Activated B cell treated with CpG ODN at 0.5 μM for 24 hours (primary cell): Measurements from ENCODE around the gene ENAH. TPM values are rescaled to one million over a fixed set of nuclear protein-coding genes. Genes with fewer than 3 reads are reported as not detected.
A peak's percentile ranks its signal among the peaks of the same experiment; 100 is the strongest.

ENCODE experiments used
- ATAC-seq: fragments of 200-7000 bp; cut with Tn5 transposase; one replicate; pipeline ENCODE4 v1.10.0; 2021; ENCODE audit warnings: low read depth, mild to moderate bottlenecking, moderate library complexity
- CTCF ChIA-PET: fragments of 350-600 bp; sonication (Branson Sonifier 250); formaldehyde crosslinking; loops from one replicate; lab custom pipeline; 2021; ENCODE audit warnings: antibody characterized with exemption; lab: Charles Lee
- POLR2A ChIA-PET: fragments of 350-600 bp; sonication (Branson Sonifier 250); formaldehyde crosslinking; loops from one replicate; lab custom pipeline; 2021; ENCODE audit warnings: antibody characterized with exemption; lab: Charles Lee
- DNase-seq: peaks from one replicate; pipeline ENCODE4 v3.0.0; 2022
- H3K27ac Mint-ChIP-seq: one replicate; pipeline ENCODE4 v1.8.0; 2020; ENCODE audit warnings: mixed read lengths
- H3K27me3 Mint-ChIP-seq: one replicate; pipeline ENCODE4 v1.8.0; 2021; ENCODE audit warnings: mixed read lengths
- H3K36me3 Mint-ChIP-seq: one replicate; pipeline ENCODE4 v1.8.0; 2021; ENCODE audit warnings: low read depth, mixed read lengths
- H3K4me1 Mint-ChIP-seq: one replicate; pipeline ENCODE4 v1.8.0; 2021; ENCODE audit warnings: mixed read lengths
- H3K4me3 Mint-ChIP-seq: one replicate; pipeline ENCODE4 v1.8.0; 2020; ENCODE audit warnings: mild to moderate bottlenecking, mixed read lengths
- H3K9me3 Mint-ChIP-seq: one replicate; pipeline ENCODE4 v1.8.0; 2020; ENCODE audit warnings: mixed read lengths
- intact Hi-C: fragments of 100-400 bp; cut with micrococcal nuclease; formaldehyde crosslinking; loops from one replicate; pipeline ENCODE4 v1.15.1; 2024
- total RNA-seq: library from RNA; stranded (reverse); gene quantifications from 2 replicates; pipeline ENCODE4 v1.2.3, GENCODE V29; 2022
- TF ChIP-seq, protein P1 (sequence below): fragments of 200-600 bp; IDR thresholded peaks from one replicate; pipeline ENCODE4 v1.8.0; 2022; ENCODE audit warnings: antibody characterized with exemption, mild to moderate bottlenecking

ENAH gene
- total RNA-seq, 1 donor from 2014 or later = 1.2 TPM

DNA sequence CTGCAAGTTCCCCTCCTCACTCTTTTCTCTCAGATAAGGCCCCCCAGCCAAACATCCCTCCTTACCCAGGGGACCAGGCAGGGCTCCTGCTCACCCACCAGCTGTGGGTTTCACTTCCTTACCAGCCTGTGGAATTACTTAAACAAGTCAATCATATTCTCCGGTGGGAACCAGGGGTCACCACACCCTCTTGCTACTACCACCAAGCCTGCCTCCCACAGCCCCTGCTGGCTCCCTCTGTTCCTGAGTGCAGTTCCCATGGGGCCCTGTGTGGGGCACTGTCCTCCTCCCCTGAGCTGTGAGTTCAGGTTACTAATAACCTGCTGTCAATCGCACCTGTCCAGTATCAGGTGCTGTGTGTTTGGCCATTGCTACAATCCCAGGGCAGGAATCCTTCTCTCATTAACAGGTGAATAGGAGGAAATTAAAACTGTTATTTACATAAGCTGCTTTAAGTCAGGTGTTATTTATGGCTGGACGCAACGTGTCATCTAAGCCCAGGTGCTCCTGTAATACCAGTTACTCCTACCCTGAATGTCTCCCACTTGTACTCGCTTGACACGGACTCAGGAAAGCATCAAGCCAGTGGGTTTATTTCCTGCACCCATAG is 172.0 kb downstream of the ENAH start:
- CTCF ChIA-PET = interaction anchor here (0.7 to 3.1 kb wide), 10 partner anchors 11 to 494 kb away, joined by 3 to 15 read pairs (median 3); no protein-coding TSS in a partner anchor
- POLR2A ChIA-PET = interaction anchor here (0.6 to 5.9 kb wide), 3 partner anchors 13 to 449 kb away, joined by 3 to 44 read pairs (median 10); no protein-coding TSS in a partner anchor
- intact Hi-C loops = loop anchor here (1.0 to 2.0 kb wide), 2 partner anchors 14 to 364 kb away; no protein-coding TSS in a partner anchor
- H3K4me3 Mint-ChIP-seq = peak overlapping the region; percentile 30
- H3K4me1 Mint-ChIP-seq = peaks cover 57% of the 10 kb centered on the region
- ATAC-seq (peak; percentile 90), DNase-seq (peak; percentile 55)
- peak overlapping the region; percentile 56 for H3K27ac Mint-ChIP-seq
- no peaks in the 10 kb centered on the region for H3K9me3 Mint-ChIP-seq
- H3K36me3 Mint-ChIP-seq = no peaks in the 10 kb centered on the region
- no peaks in the 10 kb centered on the region for H3K27me3 Mint-ChIP-seq
- TF ChIP-seq, protein P1, sequence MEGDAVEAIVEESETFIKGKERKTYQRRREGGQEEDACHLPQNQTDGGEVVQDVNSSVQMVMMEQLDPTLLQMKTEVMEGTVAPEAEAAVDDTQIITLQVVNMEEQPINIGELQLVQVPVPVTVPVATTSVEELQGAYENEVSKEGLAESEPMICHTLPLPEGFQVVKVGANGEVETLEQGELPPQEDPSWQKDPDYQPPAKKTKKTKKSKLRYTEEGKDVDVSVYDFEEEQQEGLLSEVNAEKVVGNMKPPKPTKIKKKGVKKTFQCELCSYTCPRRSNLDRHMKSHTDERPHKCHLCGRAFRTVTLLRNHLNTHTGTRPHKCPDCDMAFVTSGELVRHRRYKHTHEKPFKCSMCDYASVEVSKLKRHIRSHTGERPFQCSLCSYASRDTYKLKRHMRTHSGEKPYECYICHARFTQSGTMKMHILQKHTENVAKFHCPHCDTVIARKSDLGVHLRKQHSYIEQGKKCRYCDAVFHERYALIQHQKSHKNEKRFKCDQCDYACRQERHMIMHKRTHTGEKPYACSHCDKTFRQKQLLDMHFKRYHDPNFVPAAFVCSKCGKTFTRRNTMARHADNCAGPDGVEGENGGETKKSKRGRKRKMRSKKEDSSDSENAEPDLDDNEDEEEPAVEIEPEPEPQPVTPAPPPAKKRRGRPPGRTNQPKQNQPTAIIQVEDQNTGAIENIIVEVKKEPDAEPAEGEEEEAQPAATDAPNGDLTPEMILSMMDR = peak; percentile 16

DNA sequence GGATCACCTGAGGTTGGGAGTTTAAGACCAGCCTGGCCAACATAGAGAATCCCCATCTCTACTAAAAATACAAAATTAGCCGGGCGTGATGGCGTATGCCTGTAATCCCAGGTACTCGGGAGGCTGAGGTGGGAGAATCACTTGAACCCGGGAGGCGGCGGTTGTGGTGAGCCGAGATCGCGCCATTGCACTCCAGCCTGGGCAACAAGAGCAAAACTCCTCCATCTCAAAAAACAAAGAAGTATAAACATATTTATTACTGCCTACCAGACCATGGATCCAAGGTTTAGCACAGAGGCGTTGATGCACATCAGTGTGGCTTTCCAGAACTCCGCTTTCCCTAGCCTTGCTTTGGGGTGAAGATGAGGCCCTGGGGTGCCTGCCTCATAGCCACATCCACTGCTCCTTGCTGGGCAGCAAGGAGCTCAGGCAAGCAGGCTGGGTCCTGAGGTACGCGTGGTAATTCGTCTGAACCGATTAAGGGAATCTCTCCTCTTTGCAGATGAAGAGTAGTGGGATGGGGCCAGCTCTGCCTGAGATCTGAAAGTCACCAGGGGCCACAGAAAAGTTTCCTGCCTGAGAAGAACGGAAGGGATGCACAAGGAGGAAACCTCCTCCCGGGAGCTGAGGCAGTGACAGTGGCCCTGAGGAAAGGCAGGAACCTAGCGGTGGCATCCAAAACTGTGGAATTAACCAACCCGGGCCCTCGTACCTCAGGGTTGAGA is 172.8 kb downstream of the ENAH start:
- no peaks in the 10 kb centered on the region for H3K27me3 Mint-ChIP-seq
- H3K9me3 Mint-ChIP-seq = no peaks in the 10 kb centered on the region
- peak overlapping the region; percentile 56 for H3K27ac Mint-ChIP-seq
- intact Hi-C loops = loop anchor here (2.0 to 5.0 kb wide), 3 partner anchors 172 to 642 kb away; partner anchors contain the start of gene ENAH
- peaks cover 58% of the 10 kb centered on the region for H3K4me1 Mint-ChIP-seq
- ChIA-PET CTCF (interaction anchor here (0.7 to 3.1 kb wide), 9 partner anchors 11 to 495 kb away, joined by 3 to 15 read pairs (median 3); no protein-coding TSS in a partner anchor), POLR2A (interaction anchor here (0.7 to 5.9 kb wide), 3 partner anchors 12 to 1509 kb away, joined by 5 to 44 read pairs (median 10); no protein-coding TSS in a partner anchor)
- H3K4me3 Mint-ChIP-seq = peak overlapping the region; percentile 38
- no peaks in the 10 kb centered on the region for H3K36me3 Mint-ChIP-seq
- TF ChIP-seq, protein P1 = no peak
- ATAC-seq = no peak
- no peak for DNase-seq

DNA sequence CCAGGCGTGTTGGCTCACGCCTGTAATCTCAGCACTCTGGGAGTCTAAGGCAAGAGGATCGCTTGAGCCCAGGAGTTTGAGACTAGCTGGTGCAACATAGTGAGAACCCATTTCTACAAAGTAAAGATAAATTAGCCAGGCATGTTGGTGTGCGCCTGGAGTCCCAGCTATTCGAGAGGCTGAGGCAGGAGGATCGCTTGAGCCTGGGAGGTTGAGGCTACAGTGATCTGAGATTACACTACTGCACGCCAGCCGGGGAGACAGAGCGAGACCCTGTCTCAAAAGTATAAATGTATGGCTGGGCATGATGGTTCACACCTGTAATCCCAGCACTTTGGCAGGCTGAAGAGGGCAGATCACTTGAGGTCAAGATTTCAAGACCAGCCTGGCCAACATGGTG is 173.6 kb downstream of the ENAH start:
- H3K27ac Mint-ChIP-seq = peak overlapping the region; percentile 74
- H3K36me3 Mint-ChIP-seq = no peaks in the 10 kb centered on the region
- POLR2A ChIA-PET = interaction anchor here (0.7 to 5.9 kb wide), 4 partner anchors 12 to 1509 kb away, joined by 5 to 44 read pairs (median 7); partner anchors contain the start of gene PYCR2
- peaks cover 61% of the 10 kb centered on the region for H3K4me1 Mint-ChIP-seq
- no peaks in the 10 kb centered on the region for H3K9me3 Mint-ChIP-seq
- no peaks in the 10 kb centered on the region for H3K27me3 Mint-ChIP-seq
- intact Hi-C loops = loop anchor here (5.0 kb wide), 2 partner anchors 173 to 643 kb away; partner anchors contain the start of gene ENAH
- CTCF ChIA-PET = interaction anchor here (0.9 to 1.3 kb wide), 3 partner anchors 11 to 433 kb away, joined by 3 to 4 read pairs (median 3); no protein-coding TSS in a partner anchor
- DNase-seq (no peak), ATAC-seq (no peak)
- no peak overlapping the region for H3K4me3 Mint-ChIP-seq
- TF ChIP-seq, protein P1 = no peak

DNA sequence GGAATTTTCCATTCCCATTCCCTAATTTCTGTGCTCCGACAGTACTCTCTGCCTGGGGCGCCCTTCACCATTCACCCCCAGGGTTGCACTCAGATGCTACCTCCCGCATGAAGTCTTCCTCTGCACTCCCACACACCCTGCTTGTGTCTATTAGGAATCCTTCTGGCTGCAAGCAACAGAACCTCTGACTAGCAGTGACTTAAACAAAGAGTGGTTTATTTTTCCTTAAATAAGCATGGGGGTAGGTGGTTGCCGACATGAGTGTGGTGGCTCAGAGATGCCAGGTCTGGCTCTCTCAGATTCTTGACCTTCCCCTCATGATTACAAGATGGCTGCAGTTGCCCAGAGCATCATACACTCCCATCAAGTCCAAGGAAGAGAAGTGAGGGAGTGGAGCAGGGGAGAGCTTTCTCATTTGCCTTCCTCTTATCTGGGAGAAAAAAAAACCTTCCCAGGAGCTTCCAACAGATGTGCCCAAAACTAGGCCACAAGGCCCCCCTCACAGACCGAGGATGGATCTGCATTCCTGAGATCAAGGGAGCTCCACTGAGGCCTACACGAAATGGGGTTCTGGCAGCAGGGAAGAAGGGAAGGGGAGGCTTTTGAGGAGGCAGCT is 175.5 kb downstream of the ENAH start:
- intact Hi-C loops = loop anchor here (5.0 kb wide), 2 partner anchors 175 to 645 kb away; partner anchors contain the start of gene ENAH
- DNase-seq (no peak), ATAC-seq (no peak)
- Mint-ChIP-seq H3K36me3 (no peaks in the 10 kb centered on the region), H3K4me1 (peaks cover 62% of the 10 kb centered on the region), H3K4me3 (no peak overlapping the region), H3K9me3 (no peaks in the 10 kb centered on the region), H3K27ac (peak overlapping the region; percentile 64), H3K27me3 (no peaks in the 10 kb centered on the region)
- ChIA-PET CTCF (interaction anchor here (0.7 to 2.2 kb wide), 4 partner anchors 10 to 295 kb away, joined by 3 to 6 read pairs (median 4); no protein-coding TSS in a partner anchor), POLR2A (interaction anchor here (0.6 to 5.9 kb wide), 7 partner anchors 10 to 585 kb away, joined by 3 to 44 read pairs (median 3); partner anchors contain the start of genes H3-3A and SDE2)
- TF ChIP-seq, protein P1 = no peak
